ENCODE results near the gene SPSB1. TPM values are rescaled to one million over a fixed set of nuclear protein-coding genes. Genes with fewer than 3 reads are reported as not detected.
A peak's percentile ranks its signal among the peaks of the same experiment; 100 is the strongest.

SPSB1 gene
- total RNA-seq, result 10 to 100 TPM; 18.9 to 64.9 (median 41.8) TPM

DNA sequence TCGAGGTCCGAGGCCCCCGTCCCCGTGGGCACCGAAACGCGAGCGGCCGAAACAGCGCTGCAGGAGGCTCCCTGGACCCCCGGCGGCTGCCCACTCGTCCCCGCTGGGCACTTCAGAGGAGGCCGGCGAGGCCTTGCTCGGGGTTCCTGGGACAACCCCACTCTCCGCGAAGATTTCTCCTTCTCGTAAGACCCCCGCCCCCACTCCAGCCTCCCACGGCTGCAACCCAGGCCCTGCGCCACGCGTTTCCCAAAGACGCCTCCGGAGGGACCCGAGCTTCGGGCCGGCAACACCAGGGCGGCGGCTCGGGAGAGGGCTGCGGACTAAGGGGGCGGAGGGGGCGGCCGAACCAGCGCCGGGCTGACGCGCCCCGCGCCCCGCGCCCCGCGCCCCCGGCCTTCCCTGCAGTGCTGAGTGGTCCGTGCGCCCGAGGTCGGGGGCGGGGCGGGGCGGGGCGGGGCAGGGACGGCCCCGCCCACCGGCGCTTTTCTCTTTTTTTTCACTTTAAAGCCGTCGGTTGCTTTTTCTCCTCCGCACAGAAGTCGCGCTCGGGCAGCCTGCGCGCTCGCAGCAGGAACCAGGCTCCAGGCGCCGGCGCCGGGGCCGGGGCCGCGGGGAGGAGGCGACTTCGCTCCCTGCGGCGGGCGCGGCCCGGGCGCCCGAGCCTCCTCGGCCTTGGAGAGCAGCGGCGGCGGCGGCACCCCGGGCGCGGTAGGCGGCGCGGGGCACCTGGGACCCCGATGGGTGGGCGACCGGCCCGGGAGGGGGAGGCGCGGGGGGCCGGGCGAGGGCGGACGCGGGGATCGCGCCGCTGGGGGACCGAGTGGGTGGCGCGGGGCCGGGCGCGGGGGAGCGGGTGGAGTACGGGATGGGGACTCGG, at the start of gene SPSB1:
TSS of gene SPSB1 (plus strand) at position 534 of the 880 bp plus-strand sequence. CDS start 62,998 bp downstream, outside the sequence.
- DNase-seq (ENCODE audit: low spot score in 2 of 2), result peak; percentile 59 to 60
- peak within 1 kb of the TSS; percentile 82 to 98 (median 94) for H3K27ac ChIP-seq
- peaks cover 0 to 66% (median 27%) of the 10 kb centered on the region in 4 donors for H3K4me1 ChIP-seq
- peak within 1 kb of the TSS; percentile 69 to 87 (median 82) for H3K4me3 ChIP-seq
- H3K9me3 ChIP-seq, result peaks cover 0 to 16% (median 7%) of the 10 kb centered on the region in 4 donors
- TF ChIP-seq POLR2A (IDR thresholded peaks at IDR 0.05), result peak; percentile 73 to 90
- TF ChIP-seq CTCF (IDR thresholded peaks at IDR 0.05), result peak in 1 of 5 experiments; percentile 9
- TF ChIP-seq EP300 (IDR thresholded peaks at IDR 0.05), result peak in 1 of 2 donors; percentile 75
- no peaks in the 10 kb centered on the region for H3K27me3 ChIP-seq
- H3K36me3 ChIP-seq, result no peaks in the 10 kb centered on the region
- 1% methylated on average over 21 to 47 of the region's 119 CpGs for WGBS, 2 donors

DNA sequence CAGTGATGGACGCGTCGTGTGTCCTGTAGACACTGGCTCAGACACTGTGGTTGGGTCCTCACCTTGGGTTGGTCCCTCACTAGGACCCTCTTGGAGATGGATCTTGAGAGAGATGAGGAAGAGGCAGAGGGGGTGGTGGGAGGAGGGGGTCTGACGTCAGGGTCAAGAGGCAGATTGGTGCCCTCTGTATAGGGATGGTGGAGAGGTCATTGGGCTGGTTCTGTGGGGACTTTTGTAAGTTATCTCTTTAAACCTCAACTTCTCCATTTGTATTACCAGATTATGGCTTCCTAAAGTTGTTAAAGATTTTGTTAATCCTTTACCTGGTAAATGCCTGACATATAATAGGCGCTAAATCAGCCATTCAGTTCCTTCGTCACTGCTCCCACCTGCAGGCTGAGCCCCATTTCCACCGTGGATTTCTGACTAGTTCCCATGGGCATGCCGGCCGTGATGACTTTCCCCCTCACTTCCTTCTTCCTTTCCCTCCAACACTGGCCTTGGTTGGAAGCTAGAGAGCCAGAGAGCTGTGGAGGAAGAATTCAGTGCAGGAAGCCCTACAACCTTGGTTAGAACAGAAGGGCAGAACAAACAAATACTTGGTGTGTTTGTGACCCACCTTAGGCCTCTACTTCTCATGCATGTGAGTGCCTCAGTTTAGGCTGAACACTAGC, 49.5 kb upstream of the SPSB1 start:
- no peak for DNase-seq (ENCODE audit: low spot score in 2 of 2)
- Histone ChIP-seq H3K9me3 (no peaks in the 10 kb centered on the region), H3K4me3 (peak overlapping the region in 1 of 4 donors; percentile 9), H3K36me3 (peaks cover 0 to 48% (median 0%) of the 10 kb centered on the region in 3 donors), H3K27ac (peak overlapping the region in 3 of 4 donors; percentile 53 to 84 (median 55)), H3K27me3 (no peaks in the 10 kb centered on the region), H3K4me1 (peaks cover 0 to 72% (median 44%) of the 10 kb centered on the region in 4 donors)
- no peak for TF ChIP-seq POLR2A (IDR thresholded peaks at IDR 0.05)
- no peak for TF ChIP-seq EP300 (IDR thresholded peaks at IDR 0.05)
- no peak for TF ChIP-seq CTCF (IDR thresholded peaks at IDR 0.05)
- 76 to 77% methylated on average over 9 of the region's 9 CpGs for WGBS, 2 donors

GRCh38 chr1:9244501-9245229, 48.0 kb upstream of the SPSB1 start:
- DNase-seq (ENCODE audit: low spot score in 2 of 2), result no peak
- no peak overlapping the region for H3K4me3 ChIP-seq
- H3K36me3 ChIP-seq, result peaks cover 0 to 62% (median 0%) of the 10 kb centered on the region in 3 donors
- peaks cover 0 to 72% (median 30%) of the 10 kb centered on the region in 4 donors for H3K4me1 ChIP-seq
- WGBS, 2 donors, result 62 to 76% methylated on average over 8 to 9 of the region's 9 CpGs
- no peaks in the 10 kb centered on the region for H3K27me3 ChIP-seq
- no peaks in the 10 kb centered on the region for H3K9me3 ChIP-seq
- TF ChIP-seq CTCF (IDR thresholded peaks at IDR 0.05) (no peak), EP300 (IDR thresholded peaks at IDR 0.05) (no peak), POLR2A (IDR thresholded peaks at IDR 0.05) (no peak)
- peak overlapping the region in 2 of 4 donors; percentile 17 to 36 for H3K27ac ChIP-seq

GRCh38 chr1:9245230-9245619, 47.5 kb upstream of the SPSB1 start:
- TF ChIP-seq EP300 (IDR thresholded peaks at IDR 0.05) (no peak), CTCF (IDR thresholded peaks at IDR 0.05) (no peak), POLR2A (IDR thresholded peaks at IDR 0.05) (no peak)
- peaks cover 0 to 63% (median 0%) of the 10 kb centered on the region in 3 donors for H3K36me3 ChIP-seq

More at GRCh38 chr1:9245230-9245619, 47.5 kb upstream of the SPSB1 start:
- no peaks in the 10 kb centered on the region for H3K27me3 ChIP-seq
- 94 to 97% methylated on average over 10 to 15 of the region's 15 CpGs for WGBS, 2 donors
- no peaks in the 10 kb centered on the region for H3K9me3 ChIP-seq
- no peak overlapping the region for H3K4me3 ChIP-seq
- DNase-seq (ENCODE audit: low spot score in 2 of 2), result no peak
- peaks cover 0 to 72% (median 27%) of the 10 kb centered on the region in 4 donors for H3K4me1 ChIP-seq
- no peak overlapping the region for H3K27ac ChIP-seq
